ENCODE results near the gene PDE10A. TPM values are rescaled to one million over a fixed set of nuclear protein-coding genes. Genes with fewer than 3 reads are reported as not detected.

PDE10A gene
- total RNA-seq, 4 donors from 2014 or later, result 2.7 to 8.8 (median 7.0) TPM

- TF ChIP-seq CTCF (IDR thresholded peaks at IDR 0.05; ENCODE audit: low read depth), result no peak
These were observed 38.0 kb downstream of the PDE10A start for GRCh38 chr6:165624871-165625639.

- TF ChIP-seq CTCF (IDR thresholded peaks at IDR 0.05; ENCODE audit: low read depth), result no peak
These were observed 41.1 kb downstream of the PDE10A start for GRCh38 chr6:165621940-165622339.

GRCh38 chr6:165618241-165618640, 44.8 kb downstream of the PDE10A start:
- no peak for TF ChIP-seq CTCF (IDR thresholded peaks at IDR 0.05; ENCODE audit: low read depth)

- TF ChIP-seq CTCF (IDR thresholded peaks at IDR 0.05; ENCODE audit: low read depth), result no peak
These were observed 45.5 kb downstream of the PDE10A start for GRCh38 chr6:165617528-165617927.

GRCh38 chr6:165616116-165616515, 46.9 kb downstream of the PDE10A start:
- no peak for TF ChIP-seq CTCF (IDR thresholded peaks at IDR 0.05; ENCODE audit: low read depth)

- no peak for TF ChIP-seq CTCF (IDR thresholded peaks at IDR 0.05; ENCODE audit: low read depth)
These were observed 47.4 kb downstream of the PDE10A start for GRCh38 chr6:165615636-165616035.

GRCh38 chr6:165611294-165611693, 51.7 kb downstream of the PDE10A start:
- no peak for TF ChIP-seq CTCF (IDR thresholded peaks at IDR 0.05; ENCODE audit: low read depth)

All from subcutaneous adipose tissue (tissue), 4 donors.